Measurements from ENCODE around the gene IGF1R.

Gene IGF1R

GRCh38 chr15:98805434-98806274 lies 157.3 kb downstream of the IGF1R start:
- no peak overlapping the region for H3K4me3 ChIP-seq (ENCODE audit: low read depth, low read length)
- no peak for TF ChIP-seq CTCF (IDR thresholded peaks at IDR 0.05; ENCODE audit: borderline replicate concordance, insufficient read depth, low read depth, low read length)

- no peak for TF ChIP-seq CTCF (IDR thresholded peaks at IDR 0.05; ENCODE audit: borderline replicate concordance, insufficient read depth, low read depth, low read length)
- H3K4me3 ChIP-seq (ENCODE audit: low read depth, low read length): no peak overlapping the region
Observed at GRCh38 chr15:98806275-98806895, 158.0 kb downstream of the IGF1R start.

- H3K4me3 ChIP-seq (ENCODE audit: low read depth, low read length): no peak overlapping the region
- TF ChIP-seq CTCF (IDR thresholded peaks at IDR 0.05; ENCODE audit: borderline replicate concordance, insufficient read depth, low read depth, low read length): no peak
Observed at GRCh38 chr15:98807262-98807661, 158.9 kb downstream of the IGF1R start.

GRCh38 chr15:98809273-98809672 lies 160.9 kb downstream of the IGF1R start:
- no peak overlapping the region for H3K4me3 ChIP-seq (ENCODE audit: low read depth, low read length)
- TF ChIP-seq CTCF (IDR thresholded peaks at IDR 0.05; ENCODE audit: borderline replicate concordance, insufficient read depth, low read depth, low read length): no peak

- no peak overlapping the region for H3K4me3 ChIP-seq (ENCODE audit: low read depth, low read length)
- no peak for TF ChIP-seq CTCF (IDR thresholded peaks at IDR 0.05; ENCODE audit: borderline replicate concordance, insufficient read depth, low read depth, low read length)
Observed at GRCh38 chr15:98812716-98813446, 164.5 kb downstream of the IGF1R start.

- no peak overlapping the region for H3K4me3 ChIP-seq (ENCODE audit: low read depth, low read length)
- no peak for TF ChIP-seq CTCF (IDR thresholded peaks at IDR 0.05; ENCODE audit: borderline replicate concordance, insufficient read depth, low read depth, low read length)
Observed at GRCh38 chr15:98813951-98814350, 165.6 kb downstream of the IGF1R start.
